Caco-2 (cell line): ENCODE data around the gene ARAP3. TPM values are rescaled to one million over a fixed set of nuclear protein-coding genes. Genes with fewer than 3 reads are reported as not detected.

Experiments used
- BruUV-seq: library from RNA; stranded (reverse); fragments of 400-500 nt; replicated peaks from 2 replicates; lab custom pipeline; 2021; lab: Mats Ljungman, UMichigan
- CTCF ChIA-PET: fragments of 300-600 bp; sonication (Branson Sonifier 250); formaldehyde crosslinking; loops from one replicate; lab custom pipeline; 2022; ENCODE audit warnings: antibody characterized with exemption; lab: Charles Lee
- POLR2A ChIA-PET: fragments of 300-600 bp; sonication (Branson Sonifier 250); formaldehyde crosslinking; loops from one replicate; lab custom pipeline; 2022; ENCODE audit warnings: antibody characterized with exemption; lab: Charles Lee
- DNase-seq, 2 experiments: peaks; one replicate each; pipeline versions ENCODE4 v3.0.0 to v3.0.0-alpha.2; 2020 to 2022
- H3K27me3 ChIP-seq: replicated peaks from 2 replicates; pipeline ENCODE4 v1.6.0; 2011; ENCODE audit warnings: low read length; ENCODE audit not compliant: control insufficient read depth, insufficient read depth
- H3K36me3 ChIP-seq: 2 replicates; pipeline ENCODE4 v1.5.1; 2011; ENCODE audit warnings: low read length; ENCODE audit not compliant: control insufficient read depth, insufficient read depth
- H3K4me1 ChIP-seq: fragments of 250-450 bp; sonication (Bioruptor Pico); 2 replicates; pipeline ENCODE4 v1.5.1; 2020; ENCODE audit warnings: mild to moderate bottlenecking
- H3K4me3 ChIP-seq: 2 replicates; pipeline ENCODE4 v1.5.1; 2011; ENCODE audit warnings: low read depth, mild to moderate bottlenecking, control low read depth, low read length
- H3K9me3 ChIP-seq: fragments of 250-450 bp; sonication (Bioruptor Pico); 2 replicates; pipeline ENCODE4 v1.5.1; 2020; ENCODE audit warnings: mild to moderate bottlenecking, moderate library complexity
- H3K27ac Mint-ChIP-seq: one replicate; pipeline ENCODE4 v1.8.0; 2022; ENCODE audit warnings: mixed read lengths; ENCODE audit not compliant: unreplicated experiment
- H3K27me3 Mint-ChIP-seq: one replicate; pipeline ENCODE4 v1.8.0; 2022; ENCODE audit warnings: mixed read lengths; ENCODE audit not compliant: insufficient read depth, unreplicated experiment
- H3K36me3 Mint-ChIP-seq: one replicate; pipeline ENCODE4 v1.8.0; 2022; ENCODE audit warnings: mild to moderate bottlenecking, mixed read lengths; ENCODE audit not compliant: insufficient read depth, unreplicated experiment
- H3K4me1 Mint-ChIP-seq: one replicate; pipeline ENCODE4 v1.8.0; 2022; ENCODE audit warnings: low read depth, mixed read lengths; ENCODE audit not compliant: unreplicated experiment
- H3K4me3 Mint-ChIP-seq: one replicate; pipeline ENCODE4 v1.8.0; 2022; ENCODE audit warnings: mild to moderate bottlenecking, moderate library complexity, mixed read lengths; ENCODE audit not compliant: unreplicated experiment
- H3K9me3 Mint-ChIP-seq: one replicate; pipeline ENCODE4 v1.8.0; 2022; ENCODE audit warnings: mixed read lengths; ENCODE audit not compliant: unreplicated experiment
- CTCF ChIP-seq, 2 experiments: fragments of 200-600 bp in 1 of 2; IDR thresholded peaks; 1 replicate in 1 of 2; 2 replicates in 1 of 2; pipeline versions ENCODE4 v1.5.1 to v1.8.0; 2011 to 2022; ENCODE audit warnings: antibody characterized with exemption in 1 of 2, control low read depth in 1 of 2, inconsistent platforms in 1 of 2, low read depth in 1 of 2, low read length in 1 of 2, mild to moderate bottlenecking in 1 of 2, moderate library complexity in 1 of 2; ENCODE audit not compliant: insufficient read depth in 1 of 2, severe bottlenecking in 1 of 2, unreplicated experiment in 1 of 2
- intact Hi-C: fragments of 100-400 bp; cut with micrococcal nuclease; formaldehyde crosslinking; loops from one replicate; pipeline ENCODE4 v1.10.0; 2022; ENCODE audit not compliant: unreplicated experiment
- total RNA-seq: library from RNA; stranded (reverse); gene quantifications from 2 replicates; pipeline ENCODE4 v1.2.3, GENCODE V29; 2022

ARAP3 gene
- total RNA-seq, 1 experiment from 2014 or later, result 6.3 TPM

GRCh38 chr5:141707510-141707909 lies 25.5 kb upstream of the ARAP3 start:
- Mint-ChIP-seq H3K4me1 (no peaks in the 10 kb centered on the region), H3K27ac (no peak overlapping the region), H3K36me3 (no peaks in the 10 kb centered on the region), H3K9me3 (no peaks in the 10 kb centered on the region), H3K4me3 (no peak overlapping the region), H3K27me3 (no peaks in the 10 kb centered on the region)
- ChIA-PET CTCF (no interaction called here), POLR2A (no interaction called here)
- intact Hi-C loops, result no loop called here
- no peaks in the 10 kb centered on the region for H3K27me3 ChIP-seq
- no peaks in the 10 kb centered on the region for H3K36me3 ChIP-seq
- no TSS peak for BruUV-seq
- H3K4me3 ChIP-seq, result no peak overlapping the region
- TF ChIP-seq CTCF (IDR thresholded peaks at IDR 0.05; ENCODE audit: insufficient read depth in 1 of 2, low read depth in 1 of 2, low read length in 1 of 2, severe bottlenecking in 1 of 2, unreplicated experiment in 1 of 2), result no peak
- no peak for DNase-seq
- no peaks in the 10 kb centered on the region for H3K9me3 ChIP-seq
- H3K4me1 ChIP-seq, result peaks cover 15% of the 10 kb centered on the region

- H3K4me3 ChIP-seq, result no peak overlapping the region
- Mint-ChIP-seq H3K4me1 (no peaks in the 10 kb centered on the region), H3K27me3 (no peaks in the 10 kb centered on the region), H3K9me3 (no peaks in the 10 kb centered on the region), H3K27ac (no peak overlapping the region), H3K36me3 (no peaks in the 10 kb centered on the region), H3K4me3 (no peak overlapping the region)
- no TSS peak for BruUV-seq
- H3K27me3 ChIP-seq, result no peaks in the 10 kb centered on the region
- ChIA-PET POLR2A (no interaction called here), CTCF (no interaction called here)
- intact Hi-C loops, result no loop called here
- TF ChIP-seq CTCF (IDR thresholded peaks at IDR 0.05; ENCODE audit: insufficient read depth in 1 of 2, low read depth in 1 of 2, low read length in 1 of 2, severe bottlenecking in 1 of 2, unreplicated experiment in 1 of 2), result no peak
- H3K4me1 ChIP-seq, result peaks cover 15% of the 10 kb centered on the region
- no peak for DNase-seq
- no peaks in the 10 kb centered on the region for H3K36me3 ChIP-seq
- H3K9me3 ChIP-seq, result no peaks in the 10 kb centered on the region
Observed at GRCh38 chr5:141706121-141706520, 24.1 kb upstream of the ARAP3 start.

- POLR2A ChIA-PET, result no interaction called here
- H3K27me3 ChIP-seq, result peaks cover 1% of the 10 kb centered on the region; the same call in 1 of the 2 replicates
Observed at GRCh38 chr5:141705469-141705868, 23.4 kb upstream of the ARAP3 start.

More at GRCh38 chr5:141705469-141705868, 23.4 kb upstream of the ARAP3 start:
- CTCF ChIA-PET, result no interaction called here
- Mint-ChIP-seq H3K27ac (no peak overlapping the region), H3K9me3 (no peaks in the 10 kb centered on the region), H3K36me3 (no peaks in the 10 kb centered on the region), H3K27me3 (peaks cover under 1% of the 10 kb centered on the region), H3K4me3 (no peak overlapping the region), H3K4me1 (no peaks in the 10 kb centered on the region)
- intact Hi-C loops, result loop anchor here (1.0 kb wide), 1 partner anchor 9 kb away; no protein-coding TSS in a partner anchor
- H3K9me3 ChIP-seq, result no peaks in the 10 kb centered on the region
- no peak overlapping the region for H3K4me3 ChIP-seq
- no peak for TF ChIP-seq CTCF (IDR thresholded peaks at IDR 0.05; ENCODE audit: insufficient read depth in 1 of 2, low read depth in 1 of 2, low read length in 1 of 2, severe bottlenecking in 1 of 2, unreplicated experiment in 1 of 2)
- no peak for DNase-seq
- BruUV-seq, result no TSS peak
- H3K36me3 ChIP-seq, result no peaks in the 10 kb centered on the region
- H3K4me1 ChIP-seq, result peaks cover 15% of the 10 kb centered on the region
